Measurements from ENCODE around the gene NLGN4X.
"Not testable (repeated sequence)": the region's sequence is repeated elsewhere in the genome, so short reads cannot be mapped to it uniquely, and the experiment has no call there.

Gene NLGN4X

GRCh38 chrX:5915783-5916182, 312.9 kb downstream of the NLGN4X start:
- H3K4me3 ChIP-seq (ENCODE audit: low read depth, low read length), result no peak overlapping the region
- no peak for DNase-seq (ENCODE audit: low read depth)
- TF ChIP-seq, protein P1, sequence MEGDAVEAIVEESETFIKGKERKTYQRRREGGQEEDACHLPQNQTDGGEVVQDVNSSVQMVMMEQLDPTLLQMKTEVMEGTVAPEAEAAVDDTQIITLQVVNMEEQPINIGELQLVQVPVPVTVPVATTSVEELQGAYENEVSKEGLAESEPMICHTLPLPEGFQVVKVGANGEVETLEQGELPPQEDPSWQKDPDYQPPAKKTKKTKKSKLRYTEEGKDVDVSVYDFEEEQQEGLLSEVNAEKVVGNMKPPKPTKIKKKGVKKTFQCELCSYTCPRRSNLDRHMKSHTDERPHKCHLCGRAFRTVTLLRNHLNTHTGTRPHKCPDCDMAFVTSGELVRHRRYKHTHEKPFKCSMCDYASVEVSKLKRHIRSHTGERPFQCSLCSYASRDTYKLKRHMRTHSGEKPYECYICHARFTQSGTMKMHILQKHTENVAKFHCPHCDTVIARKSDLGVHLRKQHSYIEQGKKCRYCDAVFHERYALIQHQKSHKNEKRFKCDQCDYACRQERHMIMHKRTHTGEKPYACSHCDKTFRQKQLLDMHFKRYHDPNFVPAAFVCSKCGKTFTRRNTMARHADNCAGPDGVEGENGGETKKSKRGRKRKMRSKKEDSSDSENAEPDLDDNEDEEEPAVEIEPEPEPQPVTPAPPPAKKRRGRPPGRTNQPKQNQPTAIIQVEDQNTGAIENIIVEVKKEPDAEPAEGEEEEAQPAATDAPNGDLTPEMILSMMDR (IDR thresholded peaks at IDR 0.05; ENCODE audit: low read depth, low read length, missing control alignments), result no peak

GRCh38 chrX:5907207-5907606, 321.5 kb downstream of the NLGN4X start:
- TF ChIP-seq, protein P1 (IDR thresholded peaks at IDR 0.05; ENCODE audit: low read depth, low read length, missing control alignments), result no peak
- DNase-seq (ENCODE audit: low read depth), result no peak
- H3K4me3 ChIP-seq (ENCODE audit: low read depth, low read length), result no peak overlapping the region

- not testable (repeated sequence) for H3K4me3 ChIP-seq (ENCODE audit: low read depth, low read length); DNase-seq (ENCODE audit: low read depth)
Measured at GRCh38 chrX:5903586-5904190, 325.0 kb downstream of the NLGN4X start.

GRCh38 chrX:5898463-5898862, 330.2 kb downstream of the NLGN4X start:
- TF ChIP-seq, protein P1 (IDR thresholded peaks at IDR 0.05; ENCODE audit: low read depth, low read length, missing control alignments), result no peak
- no peak for DNase-seq (ENCODE audit: low read depth)

GRCh38 chrX:5891378-5891777, 337.3 kb downstream of the NLGN4X start:
- TF ChIP-seq, protein P1 (IDR thresholded peaks at IDR 0.05; ENCODE audit: low read depth, low read length, missing control alignments), result no peak
- no peak for DNase-seq (ENCODE audit: low read depth)
- H3K4me3 ChIP-seq (ENCODE audit: low read depth, low read length), result no peak overlapping the region

More at GRCh38 chrX:5898463-5898862, 330.2 kb downstream of the NLGN4X start:
- no peak overlapping the region for H3K4me3 ChIP-seq (ENCODE audit: low read depth, low read length)

DNA sequence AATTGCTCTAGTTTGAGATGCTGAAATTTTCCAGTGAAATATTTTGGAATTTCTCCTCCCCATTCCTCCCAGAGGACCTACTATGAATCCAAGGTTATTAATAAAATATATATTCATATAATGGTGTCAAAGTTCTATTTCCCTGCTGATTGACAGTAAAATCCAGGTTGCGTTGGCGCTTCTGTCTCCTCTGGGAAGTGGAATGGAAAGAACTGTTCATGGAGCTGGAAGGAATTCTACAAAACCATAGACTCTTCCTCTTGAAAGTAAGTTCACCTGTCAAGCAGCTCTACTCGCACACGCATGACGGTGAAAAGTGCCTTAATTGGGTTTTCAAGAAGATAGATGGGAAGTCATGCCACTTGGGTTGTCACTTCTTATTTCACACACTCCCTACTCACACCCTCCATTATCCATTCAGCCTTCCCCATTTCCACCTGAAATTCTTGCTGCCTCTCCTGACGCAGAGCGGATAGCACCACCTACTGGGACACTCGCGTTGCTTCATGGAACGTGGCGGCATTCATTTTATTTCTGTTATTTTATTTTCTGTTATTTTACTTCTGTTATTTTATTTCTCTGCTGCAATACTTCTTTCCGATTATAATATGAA, 351.6 kb downstream of the NLGN4X start:
- TF ChIP-seq, protein P1 (IDR thresholded peaks at IDR 0.05; ENCODE audit: low read depth, low read length, missing control alignments), result peak; percentile 37
- H3K4me3 ChIP-seq (ENCODE audit: low read depth, low read length), result no peak overlapping the region
- no peak for DNase-seq (ENCODE audit: low read depth)

DNA sequence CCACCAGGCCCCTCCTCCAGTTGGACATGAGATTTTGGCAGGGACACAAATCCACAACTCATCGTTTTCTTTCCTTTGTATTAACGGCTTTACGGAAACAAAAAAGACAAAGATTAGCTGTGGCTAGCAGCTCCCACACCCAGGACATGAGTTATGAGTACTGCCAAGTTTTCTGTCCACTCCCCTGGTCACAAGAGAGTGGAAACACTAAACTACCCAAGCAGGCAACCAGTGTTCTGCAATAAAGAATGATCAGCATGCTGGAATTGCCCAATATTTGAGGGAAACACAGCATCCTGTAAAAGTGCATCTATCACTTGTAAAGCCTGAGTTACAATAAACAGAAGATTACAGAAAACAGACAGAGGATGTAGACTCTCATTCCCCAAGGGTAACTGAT, 358.4 kb downstream of the NLGN4X start:
- TF ChIP-seq, protein P1 (IDR thresholded peaks at IDR 0.05; ENCODE audit: low read depth, low read length, missing control alignments), result no peak
- H3K4me3 ChIP-seq (ENCODE audit: low read depth, low read length), result no peak overlapping the region
- no peak for DNase-seq (ENCODE audit: low read depth)

Measured in GM12864 (cell line).